OCI-LY3 (cell line): ENCODE results near the gene KLLN.

Experiments
- CTCF ChIP-seq: fragments of 200-600, 300-600 bp; sonication (generic); IDR thresholded peaks from 2 replicates; pipeline ENCODE4 v1.5.1; 2014; ENCODE audit warnings: antibody characterized with exemption, low read length, low read depth
- EZH2phosphoT487 ChIP-seq: fragments of 200-600 bp; shearing (Covaris generic); IDR thresholded peaks from 2 replicates; pipeline ENCODE4 v1.6.1; 2018; ENCODE audit warnings: antibody characterized with exemption, mixed run types, low read depth

- TF ChIP-seq CTCF (no peak), EZH2phosphoT487 (no peak)
Observed at GRCh38 chr10:87886635-87887034, 23.3 kb upstream of the KLLN start.
